Heart right ventricle (tissue), 16 donors: Measurements from ENCODE around the gene ARHGEF16. TPM values are rescaled to one million over a fixed set of nuclear protein-coding genes. Genes with fewer than 3 reads are reported as not detected.

Experiments used
- ATAC-seq, 8 donors: fragments of 200-7000 bp; cut with Tn5 transposase; one replicate each; pipeline ENCODE4 v1.9.1; 2020; ENCODE audit warnings: mild to moderate bottlenecking in 8 of 8, moderate library complexity in 8 of 8, moderate number of reproducible peaks in 1 of 8
- DNase-seq, 2 donors: peaks; one replicate each; pipeline ENCODE4 v3.0.0-alpha.2; 2020
- H3K27ac ChIP-seq, 10 donors: fragments of 200-600 bp; sonication (generic) in 2 of 10; one replicate each; pipeline versions ENCODE4 v1.5.0 to v1.8.0; 2020 to 2022; ENCODE audit warnings: mild to moderate bottlenecking in 3 of 10
- H3K27me3 ChIP-seq, 7 donors: fragments of 200-600 bp; one replicate each; pipeline ENCODE4 v1.8.0; 2021 to 2022; ENCODE audit warnings: mild to moderate bottlenecking in 2 of 7
- H3K36me3 ChIP-seq, 9 donors: fragments of 200-600 bp; sonication (generic) in 1 of 9; one replicate each; pipeline versions ENCODE4 v1.5.0 to v1.8.0; 2020 to 2022; ENCODE audit warnings: mild to moderate bottlenecking in 2 of 9
- H3K4me1 ChIP-seq, 9 donors: fragments of 200-600 bp; sonication (generic) in 1 of 9; one replicate each; pipeline versions ENCODE4 v1.5.0 to v1.8.0; 2020 to 2022; ENCODE audit warnings: mild to moderate bottlenecking in 4 of 9
- H3K4me3 ChIP-seq, 10 donors: fragments of 200-600 bp; sonication (generic) in 2 of 10; one replicate each; pipeline versions ENCODE4 v1.5.0 to v1.8.0; 2020 to 2022; ENCODE audit warnings: mild to moderate bottlenecking in 7 of 10, moderate library complexity in 2 of 10
- H3K9me3 ChIP-seq, 11 donors: fragments of 200-600 bp in 10 of 11; sonication (generic) in 2 of 11; one replicate each; pipeline versions ENCODE4 v1.5.0 to v1.8.0; 2013 to 2022; ENCODE audit warnings: mild to moderate bottlenecking in 2 of 11, control low read depth in 1 of 11, moderate library complexity in 1 of 11
- CTCF ChIP-seq, 9 donors: fragments of 200-600 bp; sonication (generic) in 2 of 9; IDR thresholded peaks; one replicate each; pipeline versions ENCODE4 v1.5.0 to v1.8.0; 2021 to 2022; ENCODE audit warnings: antibody characterized with exemption in 9 of 9, mild to moderate bottlenecking in 5 of 9, moderate library complexity in 1 of 9
- WGBS, 2 donors: extraction: QIAGEN DNeasy Blood & Tissue Kit; methylation state at CpG; one replicate each; pipeline ENCODE4 v1.1.7; 2013; ENCODE audit warnings: inconsistent platforms in 1 of 2; 5-methylcytosine and 5-hydroxymethylcytosine counted together
- intact Hi-C, 10 donors: fragments of 100-400 bp; cut with DNase I; formaldehyde crosslinking; loops; one replicate each; pipeline versions ENCODE4 v1.11.1 to v1.14.2; 2022
- polyA plus RNA-seq, 2 donors: library from polyadenylated mRNA; stranded (reverse); fragments of 200-250 nt; gene quantifications; one replicate each; pipeline ENCODE4 v1.2.3, GENCODE V29; 2013
- total RNA-seq, 10 donors: library from RNA; stranded (reverse); fragmentation: NEBNext Ultra II Directional in 3 of 10; extraction: Animal tissue kit (Norgen Biotek cat#: 25700) in 3 of 10; gene quantifications; one replicate each; pipeline versions ENCODE4 v1.2.1 to v1.2.4, GENCODE V29; 2021 to 2023
- donor health status: Arrhythmogenic right ventricular cardiomyopathy.
- donor health status: ischemic (EF 13 %, LVEDD 7.1; RV severe dilation, severe dysfunction).
- donor health status: healthy with polysubstance abuse.
- donor health status: DM: no; HTN: yes; CAD: no.
- donor health status: DM: no; HTN: no; CAD: no.
- donor health status: ischemic (EF 25% LVEDD 6.9; RV normal size, moderate dysfunction).
- donor health status: ischemic (EF 25% LVEDD 5.7; RV mildly dilated, moderate dysfunction).
- donor health status: healthy.
- donor health status: DM: yes; HTN: yes; CAD: no.
- donor health status: Ischemic cardiomyopathy.
- donor health status: ischemic (EF 35%, LVEDD 5.7; RV mildly dilated, moderate dysfunction).
- donor health status: nonischemic (EF 11% LVEDD 7.7; RV severe dilation, severe dysfunction).
- donor health status: DM: yes; HTN: yes; CAD: no.
- donor health status: PGD.
- donor health status: ischemic (EF 29% LVEDD 5.4; RV normal size, mild dysfunction).
- donor health status: nonischemic (EF 23%, LVEDD 6.1; RV moderate dilation, normal function).

The ARHGEF16 gene
- total and polyA plus RNA-seq, 12 donors = 0.17 to 1.1 (median 0.40) TPM

GRCh38 chr1:3502641-3503524, 48.4 kb downstream of the ARHGEF16 start:
- intact Hi-C loops = no loop called here
- no peak for TF ChIP-seq CTCF (IDR thresholded peaks at IDR 0.05)
- no peaks in the 10 kb centered on the region for H3K4me1 ChIP-seq
- ATAC-seq (no peak), DNase-seq (no peak)
- no peak overlapping the region for H3K4me3 ChIP-seq
- H3K9me3 ChIP-seq = no peaks in the 10 kb centered on the region
- no peaks in the 10 kb centered on the region for H3K36me3 ChIP-seq
- no peak overlapping the region for H3K27ac ChIP-seq
- no peaks in the 10 kb centered on the region for H3K27me3 ChIP-seq
- WGBS, 2 donors = 74 to 79% methylated on average over 22 of the region's 22 CpGs

- H3K27me3 ChIP-seq = no peaks in the 10 kb centered on the region
- ATAC-seq (no peak), DNase-seq (no peak)
- no peaks in the 10 kb centered on the region for H3K9me3 ChIP-seq
- no peaks in the 10 kb centered on the region for H3K36me3 ChIP-seq
- H3K4me1 ChIP-seq = no peaks in the 10 kb centered on the region
- H3K27ac ChIP-seq = no peak overlapping the region
- intact Hi-C loops = no loop called here
- WGBS, 2 donors = 85 to 89% methylated on average over 8 of the region's 8 CpGs
- no peak overlapping the region for H3K4me3 ChIP-seq
- TF ChIP-seq CTCF (IDR thresholded peaks at IDR 0.05) = no peak
Measured at GRCh38 chr1:3503525-3503886, 49.0 kb downstream of the ARHGEF16 start.

- Histone ChIP-seq H3K36me3 (no peaks in the 10 kb centered on the region), H3K9me3 (no peaks in the 10 kb centered on the region), H3K4me1 (no peaks in the 10 kb centered on the region), H3K4me3 (no peak overlapping the region), H3K27ac (no peak overlapping the region), H3K27me3 (no peaks in the 10 kb centered on the region)
- ATAC-seq = peak in 4 of 8 donors; percentile 34 to 67 (median 48)
- intact Hi-C loops = no loop called here
- WGBS, 2 donors = 82 to 90% methylated on average over 31 of the region's 31 CpGs
- no peak for TF ChIP-seq CTCF (IDR thresholded peaks at IDR 0.05)
- no peak for DNase-seq
Measured at GRCh38 chr1:3504151-3504821, 49.8 kb downstream of the ARHGEF16 start.

GRCh38 chr1:3504822-3505153, 50.3 kb downstream of the ARHGEF16 start:
- Histone ChIP-seq H3K27ac (no peak overlapping the region), H3K4me3 (no peak overlapping the region), H3K27me3 (no peaks in the 10 kb centered on the region), H3K9me3 (no peaks in the 10 kb centered on the region), H3K36me3 (no peaks in the 10 kb centered on the region), H3K4me1 (no peaks in the 10 kb centered on the region)
- DNase-seq (no peak), ATAC-seq (no peak)
- WGBS, 2 donors = 89 to 90% methylated on average over 7 of the region's 7 CpGs
- intact Hi-C loops = no loop called here
- TF ChIP-seq CTCF (IDR thresholded peaks at IDR 0.05) = no peak
